Measurements from ENCODE around the gene MAPKBP1. TPM values are rescaled to one million over a fixed set of nuclear protein-coding genes. Genes with fewer than 3 reads are reported as not detected.

Gene MAPKBP1
- total RNA-seq, 2 donors from 2014 or later, result 9.0 to 14.6 TPM

GRCh38 chr15:41814534-41814933, 40.2 kb downstream of the MAPKBP1 start:
- no peak overlapping the region for H3K9ac ChIP-seq (ENCODE audit: low read depth in 2 of 2, low read length in 2 of 2)
- H3K27me3 ChIP-seq, result no peaks in the 10 kb centered on the region
- no peak for TF ChIP-seq CTCF (IDR thresholded peaks at IDR 0.05)
- DNase-seq, result no peak
- H3K36me3 ChIP-seq, result no peaks in the 10 kb centered on the region
- intact Hi-C loops (cut with DNase I), result loop anchor here (5.0 kb wide), 2 partner anchors 42 to 212 kb away; partner anchors contain the start of gene MAPKBP1
- H3K27ac ChIP-seq, result no peak overlapping the region
- H3K9me3 ChIP-seq, result no peaks in the 10 kb centered on the region
- no peak overlapping the region for H3K4me3 ChIP-seq
- H3K4me1 ChIP-seq, result no peaks in the 10 kb centered on the region

- Histone ChIP-seq H3K9me3 (no peaks in the 10 kb centered on the region), H3K27me3 (no peaks in the 10 kb centered on the region), H3K9ac (ENCODE audit: low read depth in 2 of 2, low read length in 2 of 2) (no peak overlapping the region), H3K36me3 (no peaks in the 10 kb centered on the region), H3K4me1 (no peaks in the 10 kb centered on the region), H3K27ac (no peak overlapping the region), H3K4me3 (no peak overlapping the region)
- no peak for TF ChIP-seq CTCF (IDR thresholded peaks at IDR 0.05)
- intact Hi-C loops (cut with DNase I), result no loop called here
- DNase-seq, result no peak
These were observed 42.5 kb downstream of the MAPKBP1 start for GRCh38 chr15:41816788-41817187.

GRCh38 chr15:41817327-41817726, 43.0 kb downstream of the MAPKBP1 start:
- intact Hi-C loops (cut with DNase I), result no loop called here
- H3K27ac ChIP-seq, result no peak overlapping the region
- no peak for DNase-seq
- no peaks in the 10 kb centered on the region for H3K4me1 ChIP-seq
- H3K4me3 ChIP-seq, result no peak overlapping the region
- H3K9ac ChIP-seq (ENCODE audit: low read depth in 2 of 2, low read length in 2 of 2), result no peak overlapping the region
- H3K36me3 ChIP-seq, result no peaks in the 10 kb centered on the region
- TF ChIP-seq CTCF (IDR thresholded peaks at IDR 0.05), result no peak
- H3K27me3 ChIP-seq, result no peaks in the 10 kb centered on the region
- H3K9me3 ChIP-seq, result no peaks in the 10 kb centered on the region

GRCh38 chr15:41817781-41818180, 43.5 kb downstream of the MAPKBP1 start:
- no peaks in the 10 kb centered on the region for H3K4me1 ChIP-seq
- no peak overlapping the region for H3K4me3 ChIP-seq
- H3K27ac ChIP-seq, result no peak overlapping the region
- no peak for TF ChIP-seq CTCF (IDR thresholded peaks at IDR 0.05)
- H3K9ac ChIP-seq (ENCODE audit: low read depth in 2 of 2, low read length in 2 of 2), result no peak overlapping the region
- intact Hi-C loops (cut with DNase I), result no loop called here
- no peaks in the 10 kb centered on the region for H3K36me3 ChIP-seq
- no peak for DNase-seq
- no peaks in the 10 kb centered on the region for H3K27me3 ChIP-seq
- H3K9me3 ChIP-seq, result no peaks in the 10 kb centered on the region

GRCh38 chr15:41819455-41820050, 45.3 kb downstream of the MAPKBP1 start:
- no peak for DNase-seq
- TF ChIP-seq CTCF (IDR thresholded peaks at IDR 0.05), result no peak
- Histone ChIP-seq H3K27me3 (no peaks in the 10 kb centered on the region), H3K36me3 (no peaks in the 10 kb centered on the region), H3K4me1 (no peaks in the 10 kb centered on the region), H3K27ac (no peak overlapping the region), H3K4me3 (no peak overlapping the region), H3K9ac (ENCODE audit: low read depth in 2 of 2, low read length in 2 of 2) (no peak overlapping the region), H3K9me3 (no peaks in the 10 kb centered on the region)
- intact Hi-C loops (cut with DNase I), result no loop called here
